GM19043 (cell line): ENCODE measurements around the gene PAGE2.
"Not testable (repeated sequence)": the region's sequence is repeated elsewhere in the genome, so short reads cannot be mapped to it uniquely, and the experiment has no call there.

ENCODE experiments used
- ATAC-seq: cut with Tn5 transposase; IDR thresholded peaks from one replicate; pipeline ENCODE4 v1.9.1; 2021; ENCODE audit warnings: low read depth; ENCODE audit not compliant: unreplicated experiment

PAGE2 gene

GRCh38 chrX:55120761-55121358 lies 32.0 kb downstream of the PAGE2 start:
- no peak for ATAC-seq

- ATAC-seq: no peak
Measured at GRCh38 chrX:55123900-55124299, 35.1 kb downstream of the PAGE2 start.

- ATAC-seq: no peak
Measured at GRCh38 chrX:55127692-55128091, 38.9 kb downstream of the PAGE2 start.

DNA sequence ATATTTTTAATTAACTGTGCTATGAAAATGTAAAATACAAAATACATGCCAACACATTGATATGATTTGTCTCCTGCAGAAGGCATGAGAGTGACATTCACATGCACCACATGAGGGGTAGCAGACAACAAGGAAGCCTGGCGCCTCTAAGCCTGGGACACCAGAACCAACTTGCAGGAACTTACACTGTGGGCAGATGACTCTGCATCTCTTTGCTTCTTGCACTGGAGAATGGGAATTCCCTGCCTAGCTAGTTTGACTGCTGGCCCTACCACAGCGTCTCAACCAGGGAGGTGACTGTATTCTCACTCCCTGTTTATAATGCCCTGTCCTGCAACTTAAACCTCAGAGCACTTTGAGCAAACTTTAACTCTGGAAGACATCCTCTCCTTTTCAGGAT lies 40.5 kb downstream of the PAGE2 start:
- no peak for ATAC-seq

- ATAC-seq: no peak
Measured at GRCh38 chrX:55130481-55130880, 41.7 kb downstream of the PAGE2 start.

DNA sequence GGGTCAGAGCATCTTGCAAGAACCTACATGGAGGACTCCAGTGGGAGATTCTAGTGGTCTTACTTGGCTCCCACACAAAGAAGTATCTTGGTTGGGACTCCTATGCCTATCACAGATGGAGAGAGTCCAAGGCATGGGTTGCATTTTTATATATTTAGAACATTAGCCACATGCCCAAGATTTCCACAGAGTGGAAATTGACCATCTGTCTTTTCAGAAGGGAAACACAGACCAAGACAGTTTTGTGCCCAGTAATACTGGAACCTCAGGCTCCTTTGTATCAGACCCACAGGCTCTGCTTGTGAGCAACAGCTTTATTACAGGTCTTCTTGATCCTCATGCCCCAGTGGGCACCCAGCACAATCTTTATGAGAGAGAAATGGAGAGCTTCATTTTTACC lies 43.6 kb downstream of the PAGE2 start:
- ATAC-seq: no peak

DNA sequence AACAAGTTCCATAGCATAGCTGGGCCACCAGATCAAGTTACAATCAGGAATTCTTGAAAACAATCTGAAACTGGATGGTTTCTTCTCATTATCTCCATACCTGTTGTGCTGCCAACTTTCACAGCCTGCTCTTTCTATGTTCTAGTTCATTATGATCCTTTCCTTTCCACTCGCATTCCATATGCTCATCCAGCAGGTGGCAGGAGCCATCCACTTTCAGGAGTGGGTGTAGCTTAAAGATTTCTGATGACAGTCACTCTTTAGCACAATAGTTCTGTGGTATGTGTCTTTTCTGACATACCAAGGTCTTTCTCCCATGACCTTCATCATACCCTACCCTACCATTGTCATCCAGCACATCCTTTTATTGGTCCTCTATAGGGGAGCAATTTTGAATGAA lies 46.4 kb downstream of the PAGE2 start:
- ATAC-seq: no peak

DNA sequence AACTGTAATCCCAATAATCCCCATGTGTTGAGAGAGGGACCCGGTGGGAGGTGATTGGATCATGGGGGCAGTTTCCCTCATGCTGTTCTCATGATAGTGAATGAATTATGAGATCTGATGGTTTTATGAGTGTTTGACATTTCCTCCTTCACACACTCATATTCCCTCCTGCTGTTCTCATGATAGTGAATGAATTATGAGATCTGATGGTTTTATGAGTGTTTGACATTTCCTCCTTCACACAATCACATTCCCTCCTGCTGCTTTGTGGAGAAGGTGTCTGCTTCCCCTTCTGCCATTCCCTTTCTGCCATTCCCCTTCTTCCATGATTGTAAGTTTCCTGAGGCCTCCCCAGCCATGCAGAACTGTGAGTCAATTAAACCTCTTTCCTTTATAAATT lies 52.0 kb downstream of the PAGE2 start:
- not testable (repeated sequence) for ATAC-seq
